ENCODE measurements around the gene LTB4R2.

GRCh38 chr14:24298892-24299254 is 11.1 kb upstream of the LTB4R2 start:
- no peak for TF ChIP-seq CTCF (IDR thresholded peaks at IDR 0.05; ENCODE audit: low read length)
- no peak for TF ChIP-seq EZH2phosphoT487 (IDR thresholded peaks at IDR 0.05; ENCODE audit: low read length)

All from MM.1S (cell line).